ENCODE measurements around the gene ZNF750. TPM values are rescaled to one million over a fixed set of nuclear protein-coding genes. Genes with fewer than 3 reads are reported as not detected.

ZNF750 gene
- total and polyA plus RNA-seq, 7 donors: 0.01 TPM; not detected in 6

DNA sequence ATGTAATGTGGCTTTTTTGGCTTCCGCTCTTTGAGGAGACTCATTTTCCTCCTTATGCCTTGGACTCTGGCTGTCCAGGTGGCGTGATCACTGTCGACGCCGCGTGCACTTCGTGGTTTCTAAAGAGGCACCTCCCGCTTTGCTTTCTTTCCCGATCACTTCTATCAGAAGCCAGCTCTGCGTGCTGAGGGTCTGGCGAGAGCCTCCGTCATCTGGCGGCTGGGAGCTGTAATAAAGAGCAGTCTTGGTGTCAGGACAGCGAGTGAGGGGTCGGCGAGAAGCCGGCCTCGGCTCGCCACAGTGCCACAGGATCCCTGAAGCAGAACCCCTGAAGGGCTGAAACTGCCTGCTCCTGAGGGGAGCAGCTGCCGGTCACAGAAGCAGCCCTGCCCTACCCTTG lies 7.4 kb downstream of the ZNF750 start:
- 85 to 93% methylated on average over 20 of the region's 20 CpGs for WGBS, 2 donors
- Histone ChIP-seq H3K4me3 (no peak overlapping the region), H3K36me3 (no peaks in the 10 kb centered on the region), H3K9me3 (no peaks in the 10 kb centered on the region), H3K4me1 (peaks cover 0 to 11% (median 6%) of the 10 kb centered on the region in 4 donors), H3K27me3 (no peaks in the 10 kb centered on the region), H3K27ac (no peak overlapping the region)
- no peak for TF ChIP-seq POLR2AphosphoS5 (IDR thresholded peaks at IDR 0.05)
- no peak for TF ChIP-seq POLR2A (IDR thresholded peaks at IDR 0.05)
- TF ChIP-seq, protein P1, sequence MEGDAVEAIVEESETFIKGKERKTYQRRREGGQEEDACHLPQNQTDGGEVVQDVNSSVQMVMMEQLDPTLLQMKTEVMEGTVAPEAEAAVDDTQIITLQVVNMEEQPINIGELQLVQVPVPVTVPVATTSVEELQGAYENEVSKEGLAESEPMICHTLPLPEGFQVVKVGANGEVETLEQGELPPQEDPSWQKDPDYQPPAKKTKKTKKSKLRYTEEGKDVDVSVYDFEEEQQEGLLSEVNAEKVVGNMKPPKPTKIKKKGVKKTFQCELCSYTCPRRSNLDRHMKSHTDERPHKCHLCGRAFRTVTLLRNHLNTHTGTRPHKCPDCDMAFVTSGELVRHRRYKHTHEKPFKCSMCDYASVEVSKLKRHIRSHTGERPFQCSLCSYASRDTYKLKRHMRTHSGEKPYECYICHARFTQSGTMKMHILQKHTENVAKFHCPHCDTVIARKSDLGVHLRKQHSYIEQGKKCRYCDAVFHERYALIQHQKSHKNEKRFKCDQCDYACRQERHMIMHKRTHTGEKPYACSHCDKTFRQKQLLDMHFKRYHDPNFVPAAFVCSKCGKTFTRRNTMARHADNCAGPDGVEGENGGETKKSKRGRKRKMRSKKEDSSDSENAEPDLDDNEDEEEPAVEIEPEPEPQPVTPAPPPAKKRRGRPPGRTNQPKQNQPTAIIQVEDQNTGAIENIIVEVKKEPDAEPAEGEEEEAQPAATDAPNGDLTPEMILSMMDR (IDR thresholded peaks at IDR 0.05): no peak
- TF ChIP-seq EP300 (IDR thresholded peaks at IDR 0.05): no peak
- intact Hi-C loops (cut with DNase I): no loop called here
- DNase-seq: no peak

DNA sequence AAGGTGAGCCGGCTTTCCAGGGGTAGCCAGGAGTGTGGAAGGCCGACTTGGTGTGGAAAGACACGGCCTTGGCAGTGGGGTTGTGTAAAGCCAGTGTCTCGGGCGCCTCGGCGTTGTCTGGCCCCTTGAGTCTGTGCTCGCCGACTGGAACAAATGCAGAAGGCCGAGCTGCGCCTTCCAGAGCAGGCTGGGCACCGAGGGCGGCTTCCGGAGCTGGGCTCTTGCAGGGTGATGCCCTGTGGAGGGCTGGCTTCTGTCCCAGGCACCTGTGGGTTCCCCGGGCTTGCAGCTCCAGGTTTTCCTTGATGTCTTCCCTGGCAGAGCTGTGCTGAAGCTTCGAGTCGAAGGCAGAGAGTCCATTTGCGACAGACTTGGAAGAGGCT lies 8.0 kb downstream of the ZNF750 start:
- no peak overlapping the region for H3K4me3 ChIP-seq
- no peaks in the 10 kb centered on the region for H3K9me3 ChIP-seq
- H3K27ac ChIP-seq: no peak overlapping the region
- H3K36me3 ChIP-seq: no peaks in the 10 kb centered on the region
- TF ChIP-seq POLR2A (IDR thresholded peaks at IDR 0.05) (no peak), EP300 (IDR thresholded peaks at IDR 0.05) (no peak), POLR2AphosphoS5 (IDR thresholded peaks at IDR 0.05) (no peak)
- TF ChIP-seq, protein P1 (IDR thresholded peaks at IDR 0.05): no peak
- H3K27me3 ChIP-seq: no peaks in the 10 kb centered on the region
- H3K4me1 ChIP-seq: peaks cover 0 to 11% (median 6%) of the 10 kb centered on the region in 4 donors
- no peak for DNase-seq
- WGBS, 2 donors: 95% methylated on average over 18 of the region's 18 CpGs
- intact Hi-C loops (cut with DNase I): no loop called here

DNA sequence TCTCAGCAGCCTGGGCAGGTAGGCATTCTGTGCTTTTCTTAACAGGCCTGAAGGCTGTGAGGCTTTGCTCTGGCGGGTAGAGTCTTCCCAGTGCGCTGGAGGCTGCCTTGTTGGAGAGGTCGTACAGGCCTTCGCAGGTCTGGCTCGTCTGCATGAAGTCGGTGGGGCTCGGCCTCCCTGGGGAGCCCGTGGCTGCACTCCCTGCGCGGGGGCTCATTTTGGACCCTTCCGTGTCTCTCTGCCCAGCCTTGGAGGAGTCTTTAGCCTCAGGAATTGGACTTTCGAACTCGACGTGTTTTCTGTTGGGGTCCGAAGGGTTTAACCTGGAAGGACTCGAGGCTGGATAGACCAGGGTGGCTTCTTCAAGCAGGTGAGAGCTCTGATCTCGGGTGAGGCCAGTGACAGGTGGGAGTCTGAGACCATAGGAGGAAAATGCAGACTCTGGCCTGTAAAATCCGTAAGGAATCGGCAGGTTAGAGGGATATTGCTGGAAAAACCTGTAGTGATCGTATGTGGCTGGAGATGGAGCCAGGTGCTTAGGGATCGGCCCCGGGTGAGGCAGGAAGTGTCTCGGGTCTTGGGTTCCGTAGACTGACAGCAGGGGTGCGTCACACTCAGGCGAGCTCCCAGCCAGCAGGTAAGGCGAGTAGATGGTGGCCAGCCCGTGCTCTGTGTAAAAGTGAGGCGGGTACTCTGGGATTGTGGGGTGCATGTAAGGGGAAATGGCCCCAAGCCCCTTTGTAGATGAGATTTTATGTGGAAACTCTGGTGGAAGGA lies 8.6 kb downstream of the ZNF750 start:
- no peaks in the 10 kb centered on the region for H3K27me3 ChIP-seq
- no peak overlapping the region for H3K4me3 ChIP-seq
- WGBS, 2 donors: 95% methylated on average over 29 of the region's 29 CpGs
- intact Hi-C loops (cut with DNase I): no loop called here
- peaks cover 0 to 11% (median 6%) of the 10 kb centered on the region in 4 donors for H3K4me1 ChIP-seq
- H3K27ac ChIP-seq: no peak overlapping the region
- TF ChIP-seq EP300 (IDR thresholded peaks at IDR 0.05) (no peak), POLR2A (IDR thresholded peaks at IDR 0.05) (no peak), POLR2AphosphoS5 (IDR thresholded peaks at IDR 0.05) (no peak)
- TF ChIP-seq, protein P1 (IDR thresholded peaks at IDR 0.05): no peak
- DNase-seq: no peak
- H3K36me3 ChIP-seq: no peaks in the 10 kb centered on the region
- no peaks in the 10 kb centered on the region for H3K9me3 ChIP-seq

DNA sequence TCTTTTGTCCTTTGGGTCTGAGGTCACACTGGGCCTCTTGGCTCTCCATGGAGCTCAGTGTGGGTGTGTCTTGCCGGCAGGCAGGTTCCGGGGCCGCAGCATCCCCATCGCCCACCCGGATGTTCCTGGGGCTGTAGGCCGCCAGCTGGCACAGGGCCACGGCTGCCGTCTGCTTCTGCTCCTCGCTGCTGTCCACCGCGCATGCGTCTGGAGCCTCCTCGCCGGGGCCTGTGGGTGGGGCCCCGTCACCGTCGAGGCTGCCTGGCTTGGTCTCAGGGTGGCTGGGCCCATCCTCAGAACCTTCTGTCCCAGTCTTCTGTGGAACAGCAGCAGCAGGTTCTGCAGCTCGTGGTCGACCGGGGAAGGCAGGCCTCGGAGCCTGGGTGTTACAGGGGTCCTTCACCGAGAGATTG lies 9.6 kb downstream of the ZNF750 start:
- Histone ChIP-seq H3K27me3 (no peaks in the 10 kb centered on the region), H3K9me3 (no peaks in the 10 kb centered on the region), H3K4me3 (peak overlapping the region in 2 of 4 donors; percentile 15 to 18), H3K4me1 (peaks cover 0 to 11% (median 6%) of the 10 kb centered on the region in 4 donors), H3K36me3 (no peaks in the 10 kb centered on the region), H3K27ac (peak overlapping the region in 3 of 4 donors; percentile 0 to 28 (median 7))
- DNase-seq: peak; percentile 89
- WGBS, 2 donors: 77 to 87% methylated on average over 22 of the region's 22 CpGs
- intact Hi-C loops (cut with DNase I): no loop called here
- TF ChIP-seq, protein P1 (IDR thresholded peaks at IDR 0.05): no peak
- peak in 1 of 4 donors; percentile 21 for TF ChIP-seq POLR2AphosphoS5 (IDR thresholded peaks at IDR 0.05)
